Pancreas (tissue), 10 donors: ENCODE results near the gene USP13. TPM values are rescaled to one million over a fixed set of nuclear protein-coding genes. Genes with fewer than 3 reads are reported as not detected.

ENCODE experiments used
- ATAC-seq, 4 donors: fragments of 200-7000 bp; cut with Tn5 transposase; one replicate each; pipeline versions ENCODE4 v1.8.0 to v1.9.1; 2020; ENCODE audit warnings: mild to moderate bottlenecking in 4 of 4, moderate library complexity in 4 of 4
- DNase-seq, 6 donors: peaks; one replicate each; pipeline ENCODE4 v3.0.0-alpha.2; 2020
- FAIRE-seq: peaks from 2 replicates; lab custom pipeline; 2012; peaks lifted over from hg19 to GRCh38; lab: Jason Lieb, UNC
- H3K27ac ChIP-seq, 4 donors: fragments of 200-600 bp; sonication (generic); 1 replicate in 3 of 4; 2 replicates in 1 of 4; pipeline versions ENCODE4 v1.5.0 to v1.8.0; 2020
- H3K27me3 ChIP-seq, 4 donors: fragments of 200-600 bp; one replicate each; pipeline ENCODE4 v1.8.0; 2021
- H3K36me3 ChIP-seq, 3 donors: fragments of 200-600 bp; sonication (generic) in 1 of 3; one replicate each; pipeline versions ENCODE4 v1.5.0 to v1.8.0; 2020 to 2021
- H3K4me1 ChIP-seq, 3 donors: fragments of 200-600 bp; one replicate each; pipeline ENCODE4 v1.8.0; 2021
- H3K4me3 ChIP-seq, 4 donors: fragments of 200-600 bp; sonication (generic) in 2 of 4; one replicate each; pipeline versions ENCODE4 v1.5.0 to v1.8.0; 2020 to 2021
- H3K9me3 ChIP-seq, 4 donors: fragments of 200-600 bp; one replicate each; pipeline ENCODE4 v1.8.0; 2021
- WGBS, 2 donors: extraction: QIAGEN DNeasy Blood & Tissue Kit; methylation state at CpG; one replicate each; pipeline ENCODE4 v1.1.7; 2013; 5-methylcytosine and 5-hydroxymethylcytosine counted together
- intact Hi-C, 3 donors: fragments of 100-400 bp; cut with DNase I; formaldehyde crosslinking; loops; one replicate each; pipeline versions ENCODE4 v1.11.1 to v1.14.2; 2022
- polyA plus RNA-seq, 2 donors: library from polyadenylated mRNA; stranded (reverse); fragments of 200-250 nt; gene quantifications; one replicate each; pipeline ENCODE4 v1.2.3, GENCODE V29; 2013
- total RNA-seq, 6 donors: library from RNA; stranded (reverse); fragmentation: NEBNext Ultra II Directional in 4 of 6; extraction: Animal tissue kit (Norgen Biotek cat#: 25700) in 4 of 6; gene quantifications; one replicate each; pipeline versions ENCODE4 v1.2.1 to v1.2.4, GENCODE V29; 2021 to 2023
- TF ChIP-seq, protein P1 (sequence below), 4 donors: fragments of 200-600 bp; sonication (generic) in 3 of 4; IDR thresholded peaks; one replicate each; pipeline versions ENCODE4 v1.5.0 to v1.8.0; 2021; ENCODE audit warnings: antibody characterized with exemption in 4 of 4
- donor health status: healthy with polysubstance abuse.
- donor health status: DM: no; HTN: no; CAD: no; lungs with moderate emphysema.
- donor health status: DM: no; HTN: no; CAD: no.
- donor health status: control.
- donor health status: control.
- donor health status: Bipolar disorder and iron deficiency.
- donor health status: DM: yes; HTN: yes; CAD: no.
- donor health status: DM: no; HTN: no; CAD: no.
- donor health status: DM: no; HTN: no; CAD: no.
- donor health status: DM: yes; HTN: yes; CAD: no.

Gene USP13
- total and polyA plus RNA-seq, 8 donors: 1.1 to 6.1 (median 4.8) TPM

DNA sequence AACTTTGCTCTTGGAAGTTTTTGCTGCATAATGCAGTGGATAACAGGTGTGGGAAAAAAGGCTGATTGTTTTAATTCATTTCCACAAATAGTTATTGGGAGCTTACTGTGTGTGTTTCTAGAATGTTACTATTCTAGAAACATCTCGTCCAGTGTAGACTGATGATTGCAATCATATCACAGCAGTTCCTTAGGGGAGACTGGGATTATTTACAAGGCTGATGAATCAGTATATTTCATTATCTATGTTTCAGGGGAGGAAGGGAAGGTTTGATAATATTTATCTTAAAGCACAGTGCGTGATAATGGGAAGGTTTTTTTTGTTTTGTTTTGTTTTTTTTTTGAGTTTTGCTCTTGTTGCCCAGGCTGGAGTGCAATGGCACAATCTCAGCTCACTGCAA, 2.4 kb downstream of the USP13 start:
- ATAC-seq: no peak
- Histone ChIP-seq H3K4me3 (no peak overlapping the region), H3K27ac (no peak overlapping the region), H3K27me3 (no peaks in the 10 kb centered on the region), H3K4me1 (no peaks in the 10 kb centered on the region), H3K9me3 (no peaks in the 10 kb centered on the region), H3K36me3 (no peaks in the 10 kb centered on the region)
- intact Hi-C loops: no loop called here
- no peak for FAIRE-seq
- no peak for DNase-seq
- TF ChIP-seq, protein P1, sequence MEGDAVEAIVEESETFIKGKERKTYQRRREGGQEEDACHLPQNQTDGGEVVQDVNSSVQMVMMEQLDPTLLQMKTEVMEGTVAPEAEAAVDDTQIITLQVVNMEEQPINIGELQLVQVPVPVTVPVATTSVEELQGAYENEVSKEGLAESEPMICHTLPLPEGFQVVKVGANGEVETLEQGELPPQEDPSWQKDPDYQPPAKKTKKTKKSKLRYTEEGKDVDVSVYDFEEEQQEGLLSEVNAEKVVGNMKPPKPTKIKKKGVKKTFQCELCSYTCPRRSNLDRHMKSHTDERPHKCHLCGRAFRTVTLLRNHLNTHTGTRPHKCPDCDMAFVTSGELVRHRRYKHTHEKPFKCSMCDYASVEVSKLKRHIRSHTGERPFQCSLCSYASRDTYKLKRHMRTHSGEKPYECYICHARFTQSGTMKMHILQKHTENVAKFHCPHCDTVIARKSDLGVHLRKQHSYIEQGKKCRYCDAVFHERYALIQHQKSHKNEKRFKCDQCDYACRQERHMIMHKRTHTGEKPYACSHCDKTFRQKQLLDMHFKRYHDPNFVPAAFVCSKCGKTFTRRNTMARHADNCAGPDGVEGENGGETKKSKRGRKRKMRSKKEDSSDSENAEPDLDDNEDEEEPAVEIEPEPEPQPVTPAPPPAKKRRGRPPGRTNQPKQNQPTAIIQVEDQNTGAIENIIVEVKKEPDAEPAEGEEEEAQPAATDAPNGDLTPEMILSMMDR (IDR thresholded peaks at IDR 0.05): no peak
- WGBS, 2 donors: 53 to 59% methylated on average over 2 of the region's 2 CpGs

DNA sequence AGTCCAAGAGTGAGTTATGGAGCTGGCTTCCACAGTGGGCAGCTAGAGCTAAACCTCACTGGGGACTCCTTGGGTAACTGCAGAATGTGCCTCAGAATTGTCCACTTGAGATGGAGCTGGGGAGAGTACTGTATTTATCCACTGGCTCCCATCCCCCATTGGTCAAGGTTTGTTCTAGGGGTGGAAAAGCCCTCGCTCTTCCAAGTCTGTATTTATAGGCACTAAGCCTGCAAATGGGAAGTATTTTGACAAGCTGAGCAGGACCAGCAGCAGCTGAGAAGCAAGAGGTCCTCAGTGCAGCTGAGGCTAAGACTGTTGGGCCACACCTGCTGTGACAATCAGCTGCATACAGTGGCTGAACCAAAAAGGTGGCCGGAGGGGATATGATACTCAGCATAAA, 5.8 kb downstream of the USP13 start:
- Histone ChIP-seq H3K4me3 (no peak overlapping the region), H3K27me3 (no peaks in the 10 kb centered on the region), H3K36me3 (no peaks in the 10 kb centered on the region), H3K4me1 (no peaks in the 10 kb centered on the region), H3K27ac (no peak overlapping the region), H3K9me3 (no peaks in the 10 kb centered on the region)
- TF ChIP-seq, protein P1 (IDR thresholded peaks at IDR 0.05): no peak
- FAIRE-seq: no peak
- 86 to 92% methylated on average over 2 of the region's 2 CpGs for WGBS, 2 donors
- no peak for ATAC-seq
- no peak for DNase-seq
- intact Hi-C loops: no loop called here

DNA sequence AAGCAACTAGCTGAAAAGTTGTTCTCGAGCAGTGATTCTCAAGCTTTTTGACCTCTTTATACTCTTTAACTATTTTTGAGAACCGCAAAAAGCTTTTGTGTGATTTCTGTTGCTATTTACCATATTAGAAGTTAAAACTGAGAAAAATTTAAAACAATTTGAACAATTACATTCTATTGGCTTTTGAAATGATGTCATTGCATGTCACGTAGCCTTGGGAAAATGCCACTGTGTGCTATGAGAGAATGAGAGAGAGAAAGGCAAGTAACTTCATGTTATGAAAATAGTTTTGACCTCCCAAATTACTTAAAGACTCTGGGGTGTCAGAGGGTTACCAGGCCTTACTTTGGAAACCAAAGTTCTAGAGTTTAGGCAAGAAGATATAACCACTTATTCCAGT, 8.0 kb downstream of the USP13 start:
- TF ChIP-seq, protein P1 (IDR thresholded peaks at IDR 0.05): no peak
- Histone ChIP-seq H3K9me3 (no peaks in the 10 kb centered on the region), H3K4me1 (no peaks in the 10 kb centered on the region), H3K27me3 (no peaks in the 10 kb centered on the region), H3K36me3 (no peaks in the 10 kb centered on the region), H3K27ac (no peak overlapping the region), H3K4me3 (no peak overlapping the region)
- DNase-seq: no peak
- ATAC-seq: no peak
- 93 to 94% methylated on average over 3 of the region's 3 CpGs for WGBS, 2 donors
- FAIRE-seq: no peak
- intact Hi-C loops: no loop called here

DNA sequence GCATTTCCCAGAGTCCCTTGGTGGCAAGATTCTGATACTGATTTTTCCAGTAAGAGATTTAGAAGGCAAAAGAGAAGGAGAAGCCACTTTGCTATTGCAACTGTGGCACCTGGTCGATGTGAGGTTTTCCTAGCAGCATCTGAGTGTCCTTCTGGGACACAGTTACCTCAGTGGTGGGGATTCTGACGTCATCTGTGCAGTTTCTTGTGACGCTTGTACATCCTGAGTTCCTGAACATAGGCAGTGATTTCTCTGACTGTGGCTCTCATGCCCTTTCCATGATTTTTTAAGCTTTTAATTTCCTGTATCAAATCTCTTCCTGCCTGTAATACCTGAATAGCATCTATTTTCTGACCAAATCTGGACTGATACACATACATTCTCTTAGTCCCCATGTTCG, 8.9 kb downstream of the USP13 start:
- no peaks in the 10 kb centered on the region for H3K36me3 ChIP-seq
- FAIRE-seq: no peak
- no peak overlapping the region for H3K27ac ChIP-seq
- no peak for DNase-seq
- H3K9me3 ChIP-seq: no peaks in the 10 kb centered on the region
- H3K4me3 ChIP-seq: no peak overlapping the region
- intact Hi-C loops: no loop called here
- no peaks in the 10 kb centered on the region for H3K4me1 ChIP-seq
- 82 to 89% methylated on average over 4 of the region's 4 CpGs for WGBS, 2 donors
- ATAC-seq: no peak
- H3K27me3 ChIP-seq: no peaks in the 10 kb centered on the region
- TF ChIP-seq, protein P1 (IDR thresholded peaks at IDR 0.05): no peak

DNA sequence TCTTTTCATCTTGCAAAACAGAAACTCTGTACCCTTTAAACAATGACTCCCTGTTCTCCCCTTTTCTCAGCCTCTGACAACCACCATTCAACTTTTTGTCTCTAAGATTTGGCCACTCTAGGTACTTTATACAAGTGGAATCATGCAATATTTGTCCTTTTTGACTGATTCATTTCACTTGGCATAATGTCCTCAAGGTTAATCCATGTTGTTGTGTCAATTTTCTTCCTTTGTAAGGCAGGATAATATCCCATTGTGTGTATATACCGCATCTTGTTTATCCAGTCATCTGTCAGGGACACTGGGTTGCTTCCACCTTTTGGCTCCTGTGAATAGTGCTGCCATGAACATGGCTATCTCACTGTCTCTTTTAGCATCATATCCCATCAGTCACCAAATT, 10.3 kb downstream of the USP13 start:
- intact Hi-C loops: no loop called here
- Histone ChIP-seq H3K36me3 (no peaks in the 10 kb centered on the region), H3K4me1 (no peaks in the 10 kb centered on the region), H3K27me3 (no peaks in the 10 kb centered on the region), H3K4me3 (no peak overlapping the region), H3K27ac (no peak overlapping the region), H3K9me3 (no peaks in the 10 kb centered on the region)
- 43 to 59% methylated on average over 1 of the region's 1 CpG for WGBS, 2 donors
- DNase-seq: no peak
- ATAC-seq: no peak
- TF ChIP-seq, protein P1 (IDR thresholded peaks at IDR 0.05): no peak
- no peak for FAIRE-seq
